Vagina (tissue), 2 donors: ENCODE data around the gene PLIN5.

Experiments
- POLR2A ChIP-seq, 2 donors: fragments of 450-650 bp; IDR thresholded peaks; one replicate each; pipeline ENCODE4 v1.6.1; 2017; ENCODE audit warnings: antibody characterized with exemption in 2 of 2, mild to moderate bottlenecking in 2 of 2, moderate library complexity in 2 of 2
- TF ChIP-seq, protein P1 (sequence below), 3 experiments: fragments of 450-650 bp in 2 of 3; fragments of 200-600 bp in 1 of 3; sonication (generic) in 1 of 3; IDR thresholded peaks; one replicate each; pipeline ENCODE4 v1.5.1; 2017 to 2019; ENCODE audit warnings: antibody characterized with exemption in 3 of 3, mild to moderate bottlenecking in 2 of 3, moderate library complexity in 2 of 3

DNA sequence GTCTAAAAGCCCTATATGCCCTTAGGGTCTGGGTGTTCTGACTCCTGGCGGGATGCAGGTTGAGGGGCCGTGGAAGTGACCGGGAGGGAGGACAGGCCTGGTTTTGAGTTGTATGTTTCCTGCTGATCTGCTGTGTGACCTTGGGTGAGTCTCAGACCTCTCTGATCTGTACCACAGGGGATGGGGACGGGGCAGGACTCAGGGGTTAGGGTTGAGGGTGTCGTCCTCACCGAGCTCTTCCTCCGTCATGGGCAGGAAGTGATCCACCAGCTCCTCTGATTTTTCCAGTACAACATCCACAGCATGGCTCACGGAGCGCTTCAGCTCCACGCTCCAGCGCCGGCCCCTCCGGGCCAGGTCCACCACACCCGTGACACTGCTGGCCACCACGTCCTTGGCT lies 6.2 kb downstream of the PLIN5 start:
- TF ChIP-seq, protein P1, sequence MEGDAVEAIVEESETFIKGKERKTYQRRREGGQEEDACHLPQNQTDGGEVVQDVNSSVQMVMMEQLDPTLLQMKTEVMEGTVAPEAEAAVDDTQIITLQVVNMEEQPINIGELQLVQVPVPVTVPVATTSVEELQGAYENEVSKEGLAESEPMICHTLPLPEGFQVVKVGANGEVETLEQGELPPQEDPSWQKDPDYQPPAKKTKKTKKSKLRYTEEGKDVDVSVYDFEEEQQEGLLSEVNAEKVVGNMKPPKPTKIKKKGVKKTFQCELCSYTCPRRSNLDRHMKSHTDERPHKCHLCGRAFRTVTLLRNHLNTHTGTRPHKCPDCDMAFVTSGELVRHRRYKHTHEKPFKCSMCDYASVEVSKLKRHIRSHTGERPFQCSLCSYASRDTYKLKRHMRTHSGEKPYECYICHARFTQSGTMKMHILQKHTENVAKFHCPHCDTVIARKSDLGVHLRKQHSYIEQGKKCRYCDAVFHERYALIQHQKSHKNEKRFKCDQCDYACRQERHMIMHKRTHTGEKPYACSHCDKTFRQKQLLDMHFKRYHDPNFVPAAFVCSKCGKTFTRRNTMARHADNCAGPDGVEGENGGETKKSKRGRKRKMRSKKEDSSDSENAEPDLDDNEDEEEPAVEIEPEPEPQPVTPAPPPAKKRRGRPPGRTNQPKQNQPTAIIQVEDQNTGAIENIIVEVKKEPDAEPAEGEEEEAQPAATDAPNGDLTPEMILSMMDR (IDR thresholded peaks at IDR 0.05), result no peak
- no peak for TF ChIP-seq POLR2A (IDR thresholded peaks at IDR 0.05)
